Trophoblast cell (in vitro differentiated cells and primary cell): ENCODE data around the gene DLX5.
"Not testable (repeated sequence)": the region's sequence is repeated elsewhere in the genome, so short reads cannot be mapped to it uniquely, and the experiment has no call there.

Experiments used
- DNase-seq, 2 donors: peaks; one replicate each; pipeline ENCODE4 v3.0.0-alpha.2; 2016
- H2AFZ ChIP-seq: 2 replicates; pipeline ENCODE4 v1.6.1; 2013; ENCODE audit warnings: low read length, moderate library complexity, mild to moderate bottlenecking; ENCODE audit not compliant: insufficient read depth, poor library complexity
- H2AK5ac ChIP-seq: 2 replicates; pipeline ENCODE4 v1.6.1; 2013; ENCODE audit warnings: mild to moderate bottlenecking, low read length
- H2BK120ac ChIP-seq: 2 replicates; pipeline ENCODE4 v1.6.1; 2013; ENCODE audit warnings: low read length, mild to moderate bottlenecking, moderate library complexity; ENCODE audit not compliant: insufficient read depth, poor library complexity
- H2BK12ac ChIP-seq: 2 replicates; pipeline ENCODE4 v1.6.1; 2013; ENCODE audit warnings: mild to moderate bottlenecking, low read length, moderate library complexity
- H2BK5ac ChIP-seq: 2 replicates; pipeline ENCODE4 v1.6.1; 2013; ENCODE audit warnings: low read length, low read depth, moderate library complexity, mild to moderate bottlenecking; ENCODE audit not compliant: poor library complexity
- H3K14ac ChIP-seq: 2 replicates; pipeline ENCODE4 v1.6.1; 2013; ENCODE audit warnings: mild to moderate bottlenecking, low read length
- H3K18ac ChIP-seq: 2 replicates; pipeline ENCODE4 v1.6.1; 2013; ENCODE audit warnings: mild to moderate bottlenecking, low read length
- H3K23ac ChIP-seq: 2 replicates; pipeline ENCODE4 v1.6.1; 2013; ENCODE audit warnings: low read length
- H3K27ac ChIP-seq: 2 replicates; pipeline ENCODE4 v1.5.1; 2013; ENCODE audit warnings: low read depth, mild to moderate bottlenecking, inconsistent platforms, low read length, moderate library complexity
- H3K27me3 ChIP-seq: 2 replicates; pipeline ENCODE4 v1.6.1; 2013; ENCODE audit warnings: inconsistent platforms, mild to moderate bottlenecking, low read length, moderate library complexity; ENCODE audit not compliant: insufficient read depth
- H3K36me3 ChIP-seq, 2 experiments: 1 replicate in 1 of 2; 2 replicates in 1 of 2; pipeline ENCODE4 v1.6.1; 2013; ENCODE audit warnings: low read length in 2 of 2, mild to moderate bottlenecking in 2 of 2, moderate library complexity in 1 of 2; ENCODE audit not compliant: insufficient read depth in 2 of 2, control insufficient read depth in 1 of 2
- H3K4ac ChIP-seq: 2 replicates; pipeline ENCODE4 v1.6.1; 2013; ENCODE audit warnings: low read depth, mild to moderate bottlenecking, low read length, moderate library complexity
- H3K4me1 ChIP-seq, 2 experiments: 1 replicate in 1 of 2; 2 replicates in 1 of 2; pipeline ENCODE4 v1.6.1; 2013; ENCODE audit warnings: low read length in 2 of 2, mild to moderate bottlenecking in 2 of 2, moderate library complexity in 1 of 2; ENCODE audit not compliant: insufficient read depth in 2 of 2, control insufficient read depth in 1 of 2
- H3K4me2 ChIP-seq: 2 replicates; pipeline ENCODE4 v1.6.1; 2013; ENCODE audit warnings: inconsistent platforms, mild to moderate bottlenecking, low read length, moderate library complexity
- H3K4me3 ChIP-seq: 2 replicates; pipeline ENCODE4 v1.5.1; 2013; ENCODE audit warnings: mild to moderate bottlenecking, low read depth, low read length, inconsistent platforms
- H3K79me1 ChIP-seq: one replicate; pipeline ENCODE4 v1.6.1; 2013; ENCODE audit warnings: low read length
- H3K79me2 ChIP-seq: 2 replicates; pipeline ENCODE4 v1.6.1; 2013; ENCODE audit warnings: low read length, mild to moderate bottlenecking; ENCODE audit not compliant: control insufficient read depth, insufficient read depth, poor library complexity
- H3K9ac ChIP-seq: 2 replicates; pipeline ENCODE4 v1.6.1; 2013; ENCODE audit warnings: mild to moderate bottlenecking, low read length
- H3K9me3 ChIP-seq: 2 replicates; pipeline ENCODE4 v1.6.1; 2013; ENCODE audit warnings: low read depth, mild to moderate bottlenecking, control low read depth, inconsistent platforms, low read length; ENCODE audit not compliant: insufficient read depth
- H4K12ac ChIP-seq: 2 replicates; pipeline ENCODE4 v1.6.1; 2013; ENCODE audit warnings: low read depth, mild to moderate bottlenecking, low read length, moderate library complexity
- H4K8ac ChIP-seq: 2 replicates; pipeline ENCODE4 v1.6.1; 2013; ENCODE audit warnings: low read depth, mild to moderate bottlenecking, low read length, moderate library complexity
- H4K91ac ChIP-seq: one replicate; pipeline ENCODE4 v1.6.1; 2013; ENCODE audit warnings: low read depth, mild to moderate bottlenecking, low read length, moderate library complexity
- WGBS: extraction: QIAGEN DNeasy Blood & Tissue Kit; methylation state at CpG from one replicate; pipeline ENCODE4 v1.1.7; 2013; ENCODE audit warnings: missing lambda C conversion rate; ENCODE audit not compliant: insufficient read length, insufficient coverage; ENCODE audit errors: extremely low coverage; 5-methylcytosine and 5-hydroxymethylcytosine counted together

DLX5 gene

DNA sequence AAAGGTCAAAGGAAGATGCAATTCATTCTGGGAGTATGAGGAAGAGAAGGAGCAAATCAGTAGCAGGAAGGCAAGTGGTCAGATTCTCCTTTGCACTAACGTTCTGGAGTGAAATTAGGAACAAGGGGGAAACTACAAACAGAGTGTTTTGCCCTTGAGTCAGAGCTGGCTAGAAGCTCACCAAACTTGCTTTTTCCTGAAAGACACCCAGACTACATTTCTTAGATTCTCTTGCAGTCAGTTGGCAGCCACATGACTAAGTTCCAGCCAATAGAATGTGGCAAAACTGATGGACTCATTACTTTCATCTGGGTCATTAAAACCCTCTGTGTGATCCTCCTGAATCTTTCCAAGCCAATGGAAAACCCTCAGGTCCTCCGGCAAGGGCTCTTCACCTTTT lies 18.6 kb upstream of the DLX5 start:
- Histone ChIP-seq H3K4me3 (no peak overlapping the region), H3K18ac (no peak overlapping the region), H4K8ac (no peak overlapping the region), H3K36me3 (no peaks in the 10 kb centered on the region), H3K79me1 (no peaks in the 10 kb centered on the region), H2BK5ac (no peak overlapping the region), H3K27me3 (no peaks in the 10 kb centered on the region), H3K79me2 (no peaks in the 10 kb centered on the region), H3K4ac (no peak overlapping the region), H3K4me1 (peaks cover 0 to 4% of the 10 kb centered on the region in 2 experiments), H3K27ac (peak overlapping the region; percentile 33), H3K23ac (no peak overlapping the region), H2AK5ac (no peak overlapping the region), H3K4me2 (no peak overlapping the region), H2BK12ac (no peak overlapping the region), H4K12ac (no peak overlapping the region), H4K91ac (no peak overlapping the region), H3K9me3 (no peaks in the 10 kb centered on the region), H3K14ac (no peak overlapping the region), H3K9ac (no peak overlapping the region), H2BK120ac (no peak overlapping the region), H2AFZ (no peak overlapping the region)
- WGBS: no CpG with 5 or more reads among the region's 2 CpGs
- DNase-seq: peak; percentile 83 to 95

DNA sequence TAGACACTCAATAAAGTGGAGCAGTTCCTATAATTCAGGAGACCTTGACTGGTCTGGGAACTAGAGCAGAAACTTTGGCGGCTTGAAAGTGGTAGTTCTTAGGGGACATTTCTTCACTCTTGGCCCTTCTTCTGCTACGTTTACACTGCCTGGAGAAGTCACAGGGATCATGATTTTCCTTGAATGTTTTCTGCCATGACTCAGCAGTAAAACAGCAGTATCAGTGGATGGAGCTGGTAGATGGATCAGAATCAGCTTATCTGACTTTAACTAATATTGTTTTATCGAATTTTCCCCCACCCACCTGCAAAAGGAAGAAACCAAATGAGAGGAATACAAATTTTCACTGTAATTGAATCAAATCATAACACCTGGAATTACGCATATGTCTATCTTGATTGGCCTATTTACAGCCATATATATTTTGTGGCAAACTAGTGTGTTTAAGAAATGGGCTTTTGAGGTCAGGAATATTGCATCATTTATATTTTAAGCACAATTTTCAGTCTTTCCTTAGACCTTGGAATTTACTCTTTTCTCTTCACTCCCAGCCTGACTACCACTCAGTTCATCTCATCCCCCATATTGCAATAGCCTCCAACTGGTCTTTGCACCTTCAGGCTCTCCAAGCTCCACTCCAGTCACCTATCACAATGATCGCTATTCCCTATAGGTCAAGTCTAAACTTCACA lies 14.9 kb upstream of the DLX5 start:
- Histone ChIP-seq H3K79me2 (no peaks in the 10 kb centered on the region), H2BK5ac (no peak overlapping the region), H3K4me1 (peaks cover 0 to 4% of the 10 kb centered on the region in 2 experiments)

DNA sequence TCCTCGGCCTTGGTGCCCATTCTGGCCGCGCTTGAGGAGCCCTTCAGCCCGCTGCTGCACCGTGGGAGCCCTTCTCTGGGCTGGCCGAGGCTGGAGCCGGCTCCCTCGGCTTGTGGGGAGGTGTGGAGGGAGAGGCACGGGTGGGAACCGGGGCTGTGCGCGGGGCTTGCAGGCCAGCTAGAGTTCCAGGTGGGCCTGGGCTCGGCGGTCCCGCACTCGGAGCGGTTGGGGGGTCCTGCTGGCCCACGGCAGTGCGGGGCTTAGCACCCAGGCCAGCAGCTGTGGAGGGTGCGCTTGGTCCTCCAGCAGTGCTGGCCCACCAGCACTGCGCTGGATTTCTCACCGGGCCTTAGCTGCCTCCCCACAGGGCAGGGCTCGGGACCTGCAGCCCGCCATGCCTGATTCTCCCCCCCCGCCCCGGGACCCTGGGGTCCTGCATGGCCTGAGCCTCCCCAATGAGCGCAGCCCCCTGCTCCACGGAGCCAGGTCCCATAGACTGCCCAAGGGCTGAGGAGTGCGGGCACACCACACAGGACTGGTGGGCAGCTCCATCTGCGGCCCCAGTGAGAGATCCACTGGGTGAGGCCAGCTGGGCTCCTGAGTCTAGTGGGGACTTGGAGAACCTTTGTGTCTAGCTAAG lies 9.7 kb upstream of the DLX5 start:
- H3K27ac ChIP-seq: not testable (repeated sequence)
- whole genome bisulfite sequencing: no CpG with 5 or more reads among the region's 30 CpGs

More for the DNA sequence above, 14.9 kb upstream of the DLX5 start:
- Histone ChIP-seq H3K4ac (no peak overlapping the region), H2BK12ac (no peak overlapping the region), H2BK120ac (no peak overlapping the region), H3K9me3 (peaks cover 2% of the 10 kb centered on the region), H3K36me3 (no peaks in the 10 kb centered on the region), H3K18ac (no peak overlapping the region), H3K23ac (no peak overlapping the region), H3K14ac (no peak overlapping the region), H3K79me1 (no peaks in the 10 kb centered on the region), H2AFZ (no peak overlapping the region), H3K27ac (no peak overlapping the region), H3K4me3 (no peak overlapping the region), H3K27me3 (no peaks in the 10 kb centered on the region), H4K8ac (no peak overlapping the region), H3K9ac (no peak overlapping the region), H3K4me2 (no peak overlapping the region), H2AK5ac (no peak overlapping the region), H4K91ac (no peak overlapping the region), H4K12ac (no peak overlapping the region)
- no peak for DNase-seq
- no CpG with 5 or more reads among the region's 5 CpGs for WGBS

DNA sequence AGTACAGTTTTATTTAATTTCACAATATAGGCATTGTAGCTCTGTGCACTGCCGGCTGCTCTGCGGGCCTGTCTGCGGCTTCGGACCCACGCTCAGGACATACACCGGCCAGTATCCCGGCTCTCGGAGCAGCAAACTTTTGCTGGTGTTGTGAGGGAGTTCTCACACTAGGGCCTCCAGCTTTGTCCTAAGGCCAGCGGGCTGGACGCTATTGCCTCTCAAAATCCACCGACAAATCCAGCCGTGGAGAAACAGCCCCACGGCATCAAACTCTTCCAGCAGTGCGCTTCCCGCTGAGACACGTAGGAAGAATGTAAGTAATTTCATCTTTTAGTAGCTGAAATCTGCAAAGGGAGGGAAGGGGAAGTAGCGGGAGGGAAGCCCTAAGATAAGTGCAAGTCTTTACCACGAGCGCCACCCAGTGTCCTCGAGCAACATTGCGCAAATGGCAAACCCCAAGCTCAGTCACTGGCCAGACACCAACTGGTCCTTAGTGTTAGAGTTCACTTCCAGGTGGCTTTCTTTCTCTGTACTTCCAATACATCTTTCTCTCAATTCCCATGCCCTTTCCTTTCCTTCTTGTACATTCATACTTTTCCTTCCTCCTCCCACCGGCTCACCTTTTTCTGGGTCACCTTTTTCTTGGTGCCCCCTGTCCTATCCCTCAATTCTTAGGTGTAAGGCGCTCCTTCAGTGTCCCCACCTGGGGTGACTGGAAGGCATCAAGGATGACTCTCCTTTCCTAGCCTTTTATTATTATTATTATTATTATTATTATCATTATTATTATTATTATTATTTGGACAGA lies 3.0 kb upstream of the DLX5 start:
- H3K14ac ChIP-seq: no peak overlapping the region

More for the DNA sequence above, 9.7 kb upstream of the DLX5 start:
- H4K12ac ChIP-seq, H3K9me3 ChIP-seq, H4K8ac ChIP-seq, H3K4ac ChIP-seq, H3K4me2 ChIP-seq, H3K14ac ChIP-seq, H2AFZ ChIP-seq, H2BK120ac ChIP-seq, H2BK12ac ChIP-seq, H3K79me2 ChIP-seq, H2BK5ac ChIP-seq, H3K27me3 ChIP-seq, H3K18ac ChIP-seq, H3K36me3 ChIP-seq, H4K91ac ChIP-seq, H3K9ac ChIP-seq, H3K4me1 ChIP-seq, H3K23ac ChIP-seq, DNase-seq, H2AK5ac ChIP-seq, H3K4me3 ChIP-seq, H3K79me1 ChIP-seq: not testable (repeated sequence)

More for the DNA sequence above, 3.0 kb upstream of the DLX5 start:
- H2BK5ac ChIP-seq: no peak overlapping the region
- peak; percentile 85 to 98 for DNase-seq
- no peak overlapping the region for H3K4ac ChIP-seq
- WGBS: no CpG with 5 or more reads among the region's 23 CpGs
- H3K79me2 ChIP-seq: peaks cover 9% of the 10 kb centered on the region
- H2BK12ac ChIP-seq: peak overlapping the region; percentile 25
- no peak overlapping the region for H4K12ac ChIP-seq
- no peak overlapping the region for H3K9ac ChIP-seq
- H3K9me3 ChIP-seq: no peaks in the 10 kb centered on the region
- H3K4me3 ChIP-seq: no peak overlapping the region
- H4K91ac ChIP-seq: peak overlapping the region; percentile 21
- no peak overlapping the region for H3K27ac ChIP-seq
- peaks cover 23% of the 10 kb centered on the region for H3K79me1 ChIP-seq
- H2AFZ ChIP-seq: peak overlapping the region; percentile 30
- H2AK5ac ChIP-seq: no peak overlapping the region
- no peaks in the 10 kb centered on the region for H3K36me3 ChIP-seq
- H3K18ac ChIP-seq: no peak overlapping the region
- H3K23ac ChIP-seq: no peak overlapping the region
- peak overlapping the region; percentile 36 for H4K8ac ChIP-seq
- H2BK120ac ChIP-seq: peak overlapping the region; percentile 37
- H3K27me3 ChIP-seq: no peaks in the 10 kb centered on the region
- peaks cover 12 to 23% of the 10 kb centered on the region in 2 experiments for H3K4me1 ChIP-seq
- H3K4me2 ChIP-seq: peak overlapping the region; percentile 67
